OCI-LY7 (cell line): ENCODE data around the gene ANKRD36C. TPM values are rescaled to one million over a fixed set of nuclear protein-coding genes. Genes with fewer than 3 reads are reported as not detected.
"Not testable (repeated sequence)": the region's sequence is repeated elsewhere in the genome, so short reads cannot be mapped to it uniquely, and the experiment has no call there.

ENCODE experiments used
- BruUV-seq: library from RNA; stranded (reverse); fragments of 400-500 nt; replicated peaks from 2 replicates; lab custom pipeline; 2021; lab: Mats Ljungman, UMichigan
- CTCF ChIA-PET: fragments of 300-600 bp; sonication (Branson Sonifier 250); formaldehyde crosslinking; loops from one replicate; lab custom pipeline; 2022; ENCODE audit warnings: antibody characterized with exemption; ENCODE audit not compliant: unreplicated experiment; lab: Charles Lee
- POLR2A ChIA-PET: fragments of 300-600 bp; sonication (Branson Sonifier 250); formaldehyde crosslinking; loops from one replicate; lab custom pipeline; 2022; ENCODE audit warnings: antibody characterized with exemption; lab: Charles Lee
- DNase-seq: peaks from one replicate; pipeline ENCODE4 v3.0.0-alpha.2; 2015; ENCODE audit warnings: low spot score
- H2AFZ ChIP-seq: fragments of 200-600 bp; sonication (generic), shearing (Covaris generic); 2 replicates; pipeline ENCODE4 v1.6.1; 2014; ENCODE audit warnings: mild to moderate bottlenecking, antibody characterized with exemption, low read length, moderate library complexity
- H3K27ac ChIP-seq: fragments of 200-600 bp; sonication (generic); 2 replicates; pipeline ENCODE4 v1.5.1; 2014; ENCODE audit warnings: mixed run types, low read depth, mild to moderate bottlenecking, moderate library complexity, low read length, inconsistent platforms; ENCODE audit not compliant: poor library complexity, severe bottlenecking
- H3K36me3 ChIP-seq: fragments of 200-600 bp; sonication (generic); 2 replicates; pipeline ENCODE4 v1.6.1; 2014; ENCODE audit warnings: mild to moderate bottlenecking, antibody characterized with exemption, low read length, moderate library complexity, mixed read lengths; ENCODE audit not compliant: insufficient read depth
- H3K4me1 ChIP-seq: fragments of 200-600 bp; sonication (generic); 2 replicates; pipeline ENCODE4 v1.5.1; 2014; ENCODE audit warnings: mild to moderate bottlenecking, low read length; ENCODE audit not compliant: insufficient read depth, poor library complexity, severe bottlenecking
- H3K4me2 ChIP-seq: fragments of 200-600 bp; sonication (generic); 2 replicates; pipeline ENCODE4 v1.6.1; 2014; ENCODE audit warnings: mild to moderate bottlenecking, low read length
- H3K4me3 ChIP-seq: fragments of 200-600 bp; sonication (generic); 2 replicates; pipeline ENCODE4 v1.5.1; 2014; ENCODE audit warnings: mild to moderate bottlenecking, low read depth, low read length; ENCODE audit not compliant: poor library complexity, severe bottlenecking
- H3K79me2 ChIP-seq: fragments of 200-600 bp; sonication (generic); 2 replicates; pipeline ENCODE4 v1.6.1; 2016; ENCODE audit warnings: low read depth, mild to moderate bottlenecking, low read length, moderate library complexity, mixed read lengths; ENCODE audit not compliant: insufficient read depth
- H3K9me2 ChIP-seq: fragments of 200-600 bp; sonication (generic); 2 replicates; pipeline ENCODE4 v1.6.1; 2016; ENCODE audit warnings: mild to moderate bottlenecking, low read length, mixed read lengths; ENCODE audit not compliant: insufficient read depth
- H3K9me3 ChIP-seq: fragments of 200-600 bp; sonication (generic); 2 replicates; pipeline ENCODE4 v1.6.1; 2014; ENCODE audit warnings: mild to moderate bottlenecking, mixed run types, low read length, mixed read lengths
- H4K20me1 ChIP-seq: fragments of 200-600 bp; sonication (generic); 2 replicates; pipeline ENCODE4 v1.6.1; 2014; ENCODE audit warnings: mild to moderate bottlenecking, antibody characterized with exemption, low read length, moderate library complexity, mixed read lengths; ENCODE audit not compliant: insufficient read depth
- intact Hi-C: fragments of 100-400 bp; cut with micrococcal nuclease; formaldehyde crosslinking; loops from one replicate; pipeline ENCODE4 v1.10.0; 2022; ENCODE audit not compliant: unreplicated experiment
- total RNA-seq, 2 experiments: library from RNA; depleted of rRNA in 1 of 2; stranded (reverse); fragments of >200 nt in 1 of 2; shearing (Covaris generic) in 1 of 2; gene quantifications; 2 replicates each; pipeline ENCODE4 v1.2.3, GENCODE V29; 2014 to 2022

ANKRD36C gene
- total RNA-seq, 2 experiments from 2014 or later = 87.8 to 99.2 TPM

GRCh38 chr2:95951662-95952061, 40.0 kb downstream of the ANKRD36C start:
- H3K4me3 ChIP-seq, H3K9me3 ChIP-seq, POLR2A ChIA-PET, H3K4me2 ChIP-seq, H2AFZ ChIP-seq, intact Hi-C loops, DNase-seq, H3K79me2 ChIP-seq, CTCF ChIA-PET, H3K9me2 ChIP-seq, H3K4me1 ChIP-seq, H3K27ac ChIP-seq, BruUV-seq, H4K20me1 ChIP-seq: not testable (repeated sequence)
- H3K36me3 ChIP-seq = peaks cover 13% of the 10 kb centered on the region

- H3K79me2 ChIP-seq, BruUV-seq, DNase-seq, H3K4me1 ChIP-seq, H4K20me1 ChIP-seq, H3K4me2 ChIP-seq, POLR2A ChIA-PET, H2AFZ ChIP-seq, H3K9me2 ChIP-seq, H3K4me3 ChIP-seq, intact Hi-C loops, H3K9me3 ChIP-seq, H3K27ac ChIP-seq, CTCF ChIA-PET: not testable (repeated sequence)
- H3K36me3 ChIP-seq = peaks cover 21% of the 10 kb centered on the region
Measured at GRCh38 chr2:95948039-95948438, 43.6 kb downstream of the ANKRD36C start.

- H3K4me2 ChIP-seq, H3K36me3 ChIP-seq, H3K79me2 ChIP-seq, intact Hi-C loops, H3K4me1 ChIP-seq, H3K4me3 ChIP-seq, H3K9me2 ChIP-seq, H4K20me1 ChIP-seq, BruUV-seq, H2AFZ ChIP-seq, DNase-seq, CTCF ChIA-PET, H3K9me3 ChIP-seq, POLR2A ChIA-PET, H3K27ac ChIP-seq: not testable (repeated sequence)
Measured at GRCh38 chr2:95939947-95940346, 51.7 kb downstream of the ANKRD36C start.

GRCh38 chr2:95930740-95931139, 60.9 kb downstream of the ANKRD36C start:
- POLR2A ChIA-PET, H2AFZ ChIP-seq, H3K36me3 ChIP-seq, H3K4me2 ChIP-seq, H3K4me3 ChIP-seq, intact Hi-C loops, H3K9me2 ChIP-seq, H3K9me3 ChIP-seq, H3K27ac ChIP-seq, H3K4me1 ChIP-seq, BruUV-seq, H4K20me1 ChIP-seq, H3K79me2 ChIP-seq, DNase-seq, CTCF ChIA-PET: not testable (repeated sequence)

GRCh38 chr2:95917007-95917406, 74.6 kb downstream of the ANKRD36C start:
- H3K9me3 ChIP-seq, H3K27ac ChIP-seq, H3K9me2 ChIP-seq, H3K79me2 ChIP-seq, CTCF ChIA-PET, POLR2A ChIA-PET, H2AFZ ChIP-seq, H3K4me1 ChIP-seq, BruUV-seq, intact Hi-C loops, H3K4me2 ChIP-seq, DNase-seq, H3K4me3 ChIP-seq, H4K20me1 ChIP-seq: not testable (repeated sequence)
- H3K36me3 ChIP-seq = peaks cover 26% of the 10 kb centered on the region; the same call in 1 of the 2 replicates

- POLR2A ChIA-PET, DNase-seq: not testable (repeated sequence)
- peaks cover 25% of the 10 kb centered on the region; the same call in 1 of the 2 replicates for H3K36me3 ChIP-seq
Measured at GRCh38 chr2:95915131-95915530, 76.5 kb downstream of the ANKRD36C start.

GRCh38 chr2:95911431-95911830, 80.2 kb downstream of the ANKRD36C start:
- H4K20me1 ChIP-seq, POLR2A ChIA-PET, H3K4me2 ChIP-seq, H3K27ac ChIP-seq, H3K9me2 ChIP-seq, H3K79me2 ChIP-seq, CTCF ChIA-PET, H3K4me3 ChIP-seq, H3K9me3 ChIP-seq, DNase-seq, H2AFZ ChIP-seq, H3K4me1 ChIP-seq, intact Hi-C loops, BruUV-seq: not testable (repeated sequence)
- peaks cover 11% of the 10 kb centered on the region; the same call in 1 of the 2 replicates for H3K36me3 ChIP-seq

More at GRCh38 chr2:95915131-95915530, 76.5 kb downstream of the ANKRD36C start:
- H3K4me2 ChIP-seq, CTCF ChIA-PET, H3K27ac ChIP-seq, H3K4me3 ChIP-seq, BruUV-seq, H3K9me3 ChIP-seq, H3K4me1 ChIP-seq, H3K9me2 ChIP-seq, intact Hi-C loops, H3K79me2 ChIP-seq, H4K20me1 ChIP-seq, H2AFZ ChIP-seq: not testable (repeated sequence)
